Measurements from ENCODE around the gene USF3. TPM values are rescaled to one million over a fixed set of nuclear protein-coding genes. Genes with fewer than 3 reads are reported as not detected.

Gene USF3
- polyA plus RNA-seq, 1 donor from 2014 or later, result 15.4 TPM

- TF ChIP-seq TAF1 (IDR thresholded peaks at IDR 0.05; ENCODE audit: low read depth), result no peak
Measured at GRCh38 chr3:113663324-113663750, 33.1 kb downstream of the USF3 start (continued).

- no peaks in the 10 kb centered on the region for H3K79me2 ChIP-seq (replicated peaks; ENCODE audit: insufficient read depth, low read length)
- no peaks in the 10 kb centered on the region for H3K27me3 ChIP-seq (ENCODE audit: insufficient read depth, low read depth, low read length)
- H3K36me3 ChIP-seq (ENCODE audit: insufficient read depth, low read length), result peaks cover 9% of the 10 kb centered on the region
- no peak overlapping the region for H3K9ac ChIP-seq (ENCODE audit: low read length)
- no peaks in the 10 kb centered on the region for H3K9me3 ChIP-seq (ENCODE audit: low read length)
- no peak overlapping the region for H2AFZ ChIP-seq (ENCODE audit: low read depth, low read length)
- TF ChIP-seq POLR2AphosphoS5 (IDR thresholded peaks at IDR 0.05), result no peak
- TF ChIP-seq EP300 (conservative IDR thresholded peaks at IDR 0.05; ENCODE audit: poor library complexity, severe bottlenecking), result no peak
- TF ChIP-seq CTCF (IDR thresholded peaks at IDR 0.05; ENCODE audit: poor library complexity, severe bottlenecking), result no peak
- TF ChIP-seq TAF1 (IDR thresholded peaks at IDR 0.05; ENCODE audit: low read depth), result no peak
- no peak for TF ChIP-seq RAD21 (conservative IDR thresholded peaks at IDR 0.05)
- no peak for TF ChIP-seq MXI1 (conservative IDR thresholded peaks at IDR 0.05; ENCODE audit: poor library complexity, severe bottlenecking)
- TF ChIP-seq SMC3 (conservative IDR thresholded peaks at IDR 0.05; ENCODE audit: poor library complexity), result no peak
- no peak for TF ChIP-seq REST (IDR thresholded peaks at IDR 0.05; ENCODE audit: borderline replicate concordance)
- no peak for TF ChIP-seq EZH2 (IDR thresholded peaks at IDR 0.05; ENCODE audit: borderline replicate concordance, insufficient read depth, low read length, poor library complexity, severe bottlenecking)
- no peaks in the 10 kb centered on the region for H4K20me1 ChIP-seq (ENCODE audit: insufficient read depth)
- H3K27ac ChIP-seq (ENCODE audit: low read length), result no peak overlapping the region
- H3K9me2 ChIP-seq (ENCODE audit: insufficient read depth, low read length), result no peaks in the 10 kb centered on the region
- H3K4me2 ChIP-seq (ENCODE audit: low read length), result no peak overlapping the region
- no peak overlapping the region for H3K4me3 ChIP-seq (ENCODE audit: low read length)
- H3F3A ChIP-seq (ENCODE audit: insufficient read depth, low read length, poor library complexity, severe bottlenecking), result no peaks in the 10 kb centered on the region
Measured at GRCh38 chr3:113662824-113663223, 33.6 kb downstream of the USF3 start.

GRCh38 chr3:113660896-113661295 is 35.5 kb downstream of the USF3 start:
- TF ChIP-seq POLR2AphosphoS5 (IDR thresholded peaks at IDR 0.05), result no peak
- Histone ChIP-seq H3F3A (ENCODE audit: insufficient read depth, low read length, poor library complexity, severe bottlenecking) (no peaks in the 10 kb centered on the region), H4K20me1 (ENCODE audit: insufficient read depth) (no peaks in the 10 kb centered on the region), H3K9me3 (ENCODE audit: low read length) (no peaks in the 10 kb centered on the region), H3K9me2 (ENCODE audit: insufficient read depth, low read length) (no peaks in the 10 kb centered on the region), H3K4me3 (ENCODE audit: low read length) (no peak overlapping the region), H3K27me3 (ENCODE audit: insufficient read depth, low read depth, low read length) (no peaks in the 10 kb centered on the region), H3K4me2 (ENCODE audit: low read length) (no peak overlapping the region), H3K27ac (ENCODE audit: low read length) (no peak overlapping the region), H3K79me2 (replicated peaks; ENCODE audit: insufficient read depth, low read length) (no peaks in the 10 kb centered on the region), H3K9ac (ENCODE audit: low read length) (no peak overlapping the region), H3K36me3 (ENCODE audit: insufficient read depth, low read length) (peaks cover 16% of the 10 kb centered on the region), H2AFZ (ENCODE audit: low read depth, low read length) (no peak overlapping the region)

All from neural cell (in vitro differentiated cells).